ENCODE measurements around the gene KLLN.
A peak's percentile ranks its signal among the peaks of the same experiment; 100 is the strongest.
"Not testable (repeated sequence)": the region's sequence is repeated elsewhere in the genome, so short reads cannot be mapped to it uniquely, and the experiment has no call there.

Gene KLLN

DNA sequence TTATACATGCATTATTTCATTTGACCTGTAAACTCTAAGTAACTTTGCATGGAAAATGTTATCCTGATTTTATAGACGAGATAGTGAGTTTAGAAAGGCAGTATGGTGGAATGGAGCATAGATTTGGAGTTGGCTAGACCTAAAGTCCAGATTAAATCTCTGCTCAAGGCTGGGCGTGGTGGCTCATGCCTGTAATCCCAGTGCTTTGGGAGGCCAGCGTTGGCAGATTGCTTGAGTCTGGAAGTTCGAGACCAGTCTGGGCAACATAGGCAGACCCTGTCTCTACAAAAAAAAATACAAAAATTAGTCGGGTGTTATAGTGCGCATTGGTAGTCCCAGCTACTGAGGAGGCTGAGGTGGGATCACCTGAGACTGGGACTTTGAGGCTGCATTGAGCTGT is 9.5 kb upstream of the KLLN start:
- H3K4me3 ChIP-seq (ENCODE audit: low read depth, low read length): no peak overlapping the region
- TF ChIP-seq, protein P1, sequence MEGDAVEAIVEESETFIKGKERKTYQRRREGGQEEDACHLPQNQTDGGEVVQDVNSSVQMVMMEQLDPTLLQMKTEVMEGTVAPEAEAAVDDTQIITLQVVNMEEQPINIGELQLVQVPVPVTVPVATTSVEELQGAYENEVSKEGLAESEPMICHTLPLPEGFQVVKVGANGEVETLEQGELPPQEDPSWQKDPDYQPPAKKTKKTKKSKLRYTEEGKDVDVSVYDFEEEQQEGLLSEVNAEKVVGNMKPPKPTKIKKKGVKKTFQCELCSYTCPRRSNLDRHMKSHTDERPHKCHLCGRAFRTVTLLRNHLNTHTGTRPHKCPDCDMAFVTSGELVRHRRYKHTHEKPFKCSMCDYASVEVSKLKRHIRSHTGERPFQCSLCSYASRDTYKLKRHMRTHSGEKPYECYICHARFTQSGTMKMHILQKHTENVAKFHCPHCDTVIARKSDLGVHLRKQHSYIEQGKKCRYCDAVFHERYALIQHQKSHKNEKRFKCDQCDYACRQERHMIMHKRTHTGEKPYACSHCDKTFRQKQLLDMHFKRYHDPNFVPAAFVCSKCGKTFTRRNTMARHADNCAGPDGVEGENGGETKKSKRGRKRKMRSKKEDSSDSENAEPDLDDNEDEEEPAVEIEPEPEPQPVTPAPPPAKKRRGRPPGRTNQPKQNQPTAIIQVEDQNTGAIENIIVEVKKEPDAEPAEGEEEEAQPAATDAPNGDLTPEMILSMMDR (IDR thresholded peaks at IDR 0.05; ENCODE audit: control insufficient read depth, extremely low read depth, insufficient read depth): no peak
- DNase-seq (ENCODE audit: low read depth): no peak

DNA sequence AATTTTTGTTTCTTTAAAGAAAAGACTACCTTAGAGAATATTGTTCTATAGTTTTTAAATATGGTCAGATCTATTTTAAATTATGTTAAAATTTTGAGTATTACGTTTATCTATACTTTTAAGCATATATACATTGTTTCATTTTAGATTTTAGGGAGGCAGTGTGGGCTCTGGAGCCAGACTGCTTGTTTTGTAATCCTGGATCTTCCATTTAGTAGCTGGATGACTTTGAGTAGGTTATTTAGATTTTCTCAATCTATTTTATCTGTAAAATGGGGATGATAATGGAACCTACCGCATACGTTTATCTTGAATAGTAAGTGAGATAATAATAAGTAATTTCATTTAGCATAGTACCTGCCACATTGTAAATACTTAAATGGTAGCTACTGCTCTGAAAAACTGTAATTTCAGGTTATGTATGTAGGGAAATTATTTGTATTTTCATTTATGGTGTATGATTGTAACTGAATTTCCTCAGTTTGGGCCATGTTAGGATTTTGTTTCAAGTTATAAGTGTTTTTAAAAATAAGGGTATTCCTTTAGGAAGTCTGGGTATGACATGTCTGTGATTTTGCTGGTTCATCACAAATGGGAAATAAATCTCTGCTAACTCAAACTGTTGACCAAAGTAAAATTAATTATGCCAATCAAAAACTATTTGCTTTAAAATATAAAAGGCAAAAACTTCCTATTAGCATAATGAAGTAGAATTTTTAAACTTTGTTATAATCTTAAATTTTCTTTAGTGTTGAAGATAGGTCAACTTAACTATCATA is 6.6 kb upstream of the KLLN start:
- TF ChIP-seq, protein P1 (IDR thresholded peaks at IDR 0.05; ENCODE audit: control insufficient read depth, extremely low read depth, insufficient read depth): no peak
- H3K4me3 ChIP-seq (ENCODE audit: low read depth, low read length): no peak overlapping the region
- no peak for DNase-seq (ENCODE audit: low read depth)

DNA sequence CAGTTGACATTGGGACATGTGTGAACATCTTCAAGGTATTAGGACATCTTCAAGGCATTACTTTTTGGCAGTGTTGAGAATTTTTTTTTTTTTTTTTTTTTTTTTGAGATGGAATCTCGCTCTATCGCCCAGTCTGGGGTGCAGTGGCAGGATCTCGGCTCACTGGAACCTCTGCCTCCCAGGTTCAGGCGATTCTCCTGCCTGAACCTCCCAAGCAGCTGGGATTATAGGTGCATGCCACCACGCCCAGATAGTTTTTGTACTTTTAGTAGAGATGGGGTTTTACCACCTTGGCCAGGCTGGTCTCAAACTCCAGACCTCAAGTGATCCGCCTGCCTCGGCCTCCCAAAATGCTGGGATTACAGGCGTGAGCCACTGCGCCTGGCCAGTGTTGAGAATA is 5.8 kb upstream of the KLLN start:
- H3K4me3 ChIP-seq (ENCODE audit: low read depth, low read length): not testable (repeated sequence)

DNA sequence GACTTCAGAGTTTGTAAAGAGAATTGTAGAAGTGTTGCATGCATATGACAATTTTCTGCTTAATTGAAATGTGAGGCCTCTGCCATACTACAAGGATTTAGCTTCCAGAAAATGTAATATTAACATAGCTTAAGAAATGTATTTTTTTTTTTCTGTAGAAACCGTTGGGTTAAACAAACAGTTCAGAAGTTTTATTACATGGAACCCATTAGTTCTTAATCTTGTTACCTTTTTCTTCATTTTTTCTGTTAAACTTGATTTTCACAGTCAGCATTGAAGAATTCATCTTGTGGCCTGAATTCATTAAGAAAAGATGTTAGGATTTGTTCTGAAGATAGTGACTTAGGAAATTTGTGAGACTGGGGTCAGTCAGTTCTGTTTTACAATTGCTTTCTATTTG is 4.9 kb upstream of the KLLN start:
- no peak for DNase-seq (ENCODE audit: low read depth)
- TF ChIP-seq, protein P1 (IDR thresholded peaks at IDR 0.05; ENCODE audit: control insufficient read depth, extremely low read depth, insufficient read depth): no peak
- peak overlapping the region; percentile 86; the same call in 1 of the 2 replicates for H3K4me3 ChIP-seq (ENCODE audit: low read depth, low read length)

More for the DNA sequence above, 5.8 kb upstream of the KLLN start:
- DNase-seq (ENCODE audit: low read depth): not testable (repeated sequence)

DNA sequence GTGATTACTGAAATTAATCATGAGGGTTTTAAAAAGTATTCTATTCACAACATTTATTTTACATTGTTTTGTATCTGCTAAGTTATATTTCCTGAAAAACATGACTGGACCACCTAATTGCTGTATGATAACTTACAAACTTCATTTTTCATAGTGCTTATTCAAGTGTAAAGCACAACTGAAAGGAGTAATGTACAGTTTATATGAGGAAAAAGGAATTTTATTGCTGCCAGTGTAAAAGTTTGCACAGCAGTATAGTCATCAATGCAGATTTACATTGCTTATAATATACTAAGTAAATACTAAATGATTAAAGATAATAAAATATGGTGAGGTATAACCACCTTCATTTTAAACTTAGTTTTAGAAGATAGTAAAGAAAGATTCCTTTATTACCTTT is 4.1 kb upstream of the KLLN start:
- TF ChIP-seq, protein P1 (IDR thresholded peaks at IDR 0.05; ENCODE audit: control insufficient read depth, extremely low read depth, insufficient read depth): no peak
- H3K4me3 ChIP-seq (ENCODE audit: low read depth, low read length): peak overlapping the region; percentile 86; the same call in 1 of the 2 replicates
- no peak for DNase-seq (ENCODE audit: low read depth)

DNA sequence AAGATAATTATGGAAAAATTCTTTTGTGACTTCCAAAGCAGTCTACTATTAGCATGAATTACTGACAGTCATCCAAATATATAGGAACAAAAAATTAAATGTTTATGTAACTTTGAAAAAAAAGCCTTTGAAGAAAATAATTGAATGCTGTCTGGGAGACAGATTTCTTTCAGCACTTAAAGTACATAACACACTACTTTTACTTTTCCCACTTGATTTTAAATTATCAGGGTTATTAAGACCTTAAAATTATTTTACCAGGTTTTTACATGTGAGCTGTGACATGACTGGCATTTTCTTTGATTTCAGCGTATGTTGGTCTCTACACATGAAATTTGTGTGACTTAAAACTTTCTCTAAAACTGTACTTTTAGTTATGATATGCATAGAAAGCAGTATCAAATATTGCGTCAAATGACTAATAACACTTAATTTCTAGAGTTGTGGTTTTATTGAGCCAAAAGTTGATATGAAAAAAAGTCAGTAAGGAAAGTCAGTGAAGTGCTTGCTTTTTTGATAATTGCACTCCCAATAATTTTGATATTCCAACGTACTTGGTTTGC is 3.2 kb upstream of the KLLN start:
- DNase-seq (ENCODE audit: low read depth): no peak
- peak overlapping the region; percentile 86 for H3K4me3 ChIP-seq (ENCODE audit: low read depth, low read length)
- TF ChIP-seq, protein P1 (IDR thresholded peaks at IDR 0.05; ENCODE audit: control insufficient read depth, extremely low read depth, insufficient read depth): no peak

DNA sequence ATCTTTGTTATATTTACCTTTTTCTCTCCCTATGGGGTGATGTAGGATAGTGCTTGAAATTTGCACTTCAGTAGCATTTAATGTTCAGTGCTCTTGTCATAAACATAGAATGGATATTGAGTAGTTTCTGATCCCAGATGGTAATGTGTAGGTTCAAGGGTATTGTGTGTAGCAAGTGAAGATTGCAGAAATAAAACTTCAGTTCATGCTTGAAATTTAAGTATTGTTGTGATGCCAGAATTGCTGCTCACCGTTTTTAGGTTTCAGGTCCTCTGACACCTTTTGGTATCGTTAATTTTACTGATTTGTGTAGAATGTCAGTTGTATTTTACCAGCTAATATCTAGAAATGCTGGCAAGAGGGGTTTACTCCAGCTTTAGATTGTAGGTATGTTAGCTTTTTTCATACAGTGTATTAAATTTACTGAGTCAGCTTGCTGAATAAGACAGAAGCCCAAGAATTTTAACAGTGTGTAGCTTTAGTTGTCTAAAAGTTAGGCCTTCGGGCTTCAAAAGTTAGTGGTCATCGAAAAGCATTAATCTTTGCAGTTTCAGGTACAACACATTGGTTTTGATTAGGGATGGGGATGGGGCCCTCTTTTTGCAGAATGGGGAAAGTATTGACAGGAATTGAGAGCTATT is 2.0 kb upstream of the KLLN start:
- TF ChIP-seq, protein P1 (IDR thresholded peaks at IDR 0.05; ENCODE audit: control insufficient read depth, extremely low read depth, insufficient read depth): no peak
- no peak for DNase-seq (ENCODE audit: low read depth)

More for the DNA sequence above, 2.0 kb upstream of the KLLN start:
- H3K4me3 ChIP-seq (ENCODE audit: low read depth, low read length): peak overlapping the region; percentile 86
